Measurements from ENCODE around the gene CENPH. TPM values are rescaled to one million over a fixed set of nuclear protein-coding genes. Genes with fewer than 3 reads are reported as not detected.

Gene CENPH
- polyA plus RNA-seq, 1 donor from 2014 or later: 9.7 TPM

DNA sequence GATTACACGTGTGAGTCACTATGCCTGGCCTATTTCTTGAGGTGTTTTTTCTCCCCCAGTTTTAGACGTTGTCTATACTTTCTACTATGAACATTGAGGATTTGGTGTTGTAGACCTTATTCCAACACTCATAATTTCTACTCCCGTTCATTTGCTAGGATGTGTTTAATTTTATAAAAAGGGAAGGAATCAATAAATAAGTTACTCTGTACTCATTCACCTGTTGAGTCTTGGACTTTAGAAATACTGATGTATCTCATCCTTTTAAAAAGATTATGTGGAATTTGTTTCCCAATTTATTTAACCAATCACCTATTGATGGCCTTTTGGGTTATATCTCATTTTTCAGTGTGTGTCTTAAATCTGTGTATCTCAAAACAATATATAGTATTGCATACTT is 48.5 kb downstream of the CENPH start:
- H3K27me3 ChIP-seq (ENCODE audit: insufficient read depth, low read depth, low read length): no peaks in the 10 kb centered on the region
- no peak overlapping the region for H3K9ac ChIP-seq (ENCODE audit: low read length)
- no peak overlapping the region for H3K4me3 ChIP-seq (ENCODE audit: low read length)
- H3K9me2 ChIP-seq (ENCODE audit: insufficient read depth, low read length): no peaks in the 10 kb centered on the region
- TF ChIP-seq, protein P1, sequence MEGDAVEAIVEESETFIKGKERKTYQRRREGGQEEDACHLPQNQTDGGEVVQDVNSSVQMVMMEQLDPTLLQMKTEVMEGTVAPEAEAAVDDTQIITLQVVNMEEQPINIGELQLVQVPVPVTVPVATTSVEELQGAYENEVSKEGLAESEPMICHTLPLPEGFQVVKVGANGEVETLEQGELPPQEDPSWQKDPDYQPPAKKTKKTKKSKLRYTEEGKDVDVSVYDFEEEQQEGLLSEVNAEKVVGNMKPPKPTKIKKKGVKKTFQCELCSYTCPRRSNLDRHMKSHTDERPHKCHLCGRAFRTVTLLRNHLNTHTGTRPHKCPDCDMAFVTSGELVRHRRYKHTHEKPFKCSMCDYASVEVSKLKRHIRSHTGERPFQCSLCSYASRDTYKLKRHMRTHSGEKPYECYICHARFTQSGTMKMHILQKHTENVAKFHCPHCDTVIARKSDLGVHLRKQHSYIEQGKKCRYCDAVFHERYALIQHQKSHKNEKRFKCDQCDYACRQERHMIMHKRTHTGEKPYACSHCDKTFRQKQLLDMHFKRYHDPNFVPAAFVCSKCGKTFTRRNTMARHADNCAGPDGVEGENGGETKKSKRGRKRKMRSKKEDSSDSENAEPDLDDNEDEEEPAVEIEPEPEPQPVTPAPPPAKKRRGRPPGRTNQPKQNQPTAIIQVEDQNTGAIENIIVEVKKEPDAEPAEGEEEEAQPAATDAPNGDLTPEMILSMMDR (IDR thresholded peaks at IDR 0.05; ENCODE audit: poor library complexity, severe bottlenecking): no peak
- TF ChIP-seq SMC3 (conservative IDR thresholded peaks at IDR 0.05; ENCODE audit: poor library complexity) (no peak), TAF1 (IDR thresholded peaks at IDR 0.05; ENCODE audit: low read depth) (no peak), MXI1 (conservative IDR thresholded peaks at IDR 0.05; ENCODE audit: poor library complexity, severe bottlenecking) (no peak), RAD21 (conservative IDR thresholded peaks at IDR 0.05) (no peak), EZH2 (IDR thresholded peaks at IDR 0.05; ENCODE audit: borderline replicate concordance, insufficient read depth, low read length, poor library complexity, severe bottlenecking) (no peak), EP300 (conservative IDR thresholded peaks at IDR 0.05; ENCODE audit: poor library complexity, severe bottlenecking) (no peak), POLR2AphosphoS5 (IDR thresholded peaks at IDR 0.05) (no peak)
- TF ChIP-seq, protein P2, sequence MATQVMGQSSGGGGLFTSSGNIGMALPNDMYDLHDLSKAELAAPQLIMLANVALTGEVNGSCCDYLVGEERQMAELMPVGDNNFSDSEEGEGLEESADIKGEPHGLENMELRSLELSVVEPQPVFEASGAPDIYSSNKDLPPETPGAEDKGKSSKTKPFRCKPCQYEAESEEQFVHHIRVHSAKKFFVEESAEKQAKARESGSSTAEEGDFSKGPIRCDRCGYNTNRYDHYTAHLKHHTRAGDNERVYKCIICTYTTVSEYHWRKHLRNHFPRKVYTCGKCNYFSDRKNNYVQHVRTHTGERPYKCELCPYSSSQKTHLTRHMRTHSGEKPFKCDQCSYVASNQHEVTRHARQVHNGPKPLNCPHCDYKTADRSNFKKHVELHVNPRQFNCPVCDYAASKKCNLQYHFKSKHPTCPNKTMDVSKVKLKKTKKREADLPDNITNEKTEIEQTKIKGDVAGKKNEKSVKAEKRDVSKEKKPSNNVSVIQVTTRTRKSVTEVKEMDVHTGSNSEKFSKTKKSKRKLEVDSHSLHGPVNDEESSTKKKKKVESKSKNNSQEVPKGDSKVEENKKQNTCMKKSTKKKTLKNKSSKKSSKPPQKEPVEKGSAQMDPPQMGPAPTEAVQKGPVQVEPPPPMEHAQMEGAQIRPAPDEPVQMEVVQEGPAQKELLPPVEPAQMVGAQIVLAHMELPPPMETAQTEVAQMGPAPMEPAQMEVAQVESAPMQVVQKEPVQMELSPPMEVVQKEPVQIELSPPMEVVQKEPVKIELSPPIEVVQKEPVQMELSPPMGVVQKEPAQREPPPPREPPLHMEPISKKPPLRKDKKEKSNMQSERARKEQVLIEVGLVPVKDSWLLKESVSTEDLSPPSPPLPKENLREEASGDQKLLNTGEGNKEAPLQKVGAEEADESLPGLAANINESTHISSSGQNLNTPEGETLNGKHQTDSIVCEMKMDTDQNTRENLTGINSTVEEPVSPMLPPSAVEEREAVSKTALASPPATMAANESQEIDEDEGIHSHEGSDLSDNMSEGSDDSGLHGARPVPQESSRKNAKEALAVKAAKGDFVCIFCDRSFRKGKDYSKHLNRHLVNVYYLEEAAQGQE (IDR thresholded peaks at IDR 0.05; ENCODE audit: borderline replicate concordance): no peak
- H3K36me3 ChIP-seq (ENCODE audit: insufficient read depth, low read length): no peaks in the 10 kb centered on the region
- no peaks in the 10 kb centered on the region for H3F3A ChIP-seq (ENCODE audit: insufficient read depth, low read length, poor library complexity, severe bottlenecking)
- H3K9me3 ChIP-seq (ENCODE audit: low read length): no peaks in the 10 kb centered on the region
- H3K27ac ChIP-seq (ENCODE audit: low read length): no peak overlapping the region
- peaks cover 42% of the 10 kb centered on the region for H3K79me2 ChIP-seq (replicated peaks; ENCODE audit: insufficient read depth, low read length)
- no peak overlapping the region for H2AFZ ChIP-seq (ENCODE audit: low read depth, low read length)
- H3K4me2 ChIP-seq (ENCODE audit: low read length): no peak overlapping the region
- no peaks in the 10 kb centered on the region for H4K20me1 ChIP-seq (ENCODE audit: insufficient read depth)

DNA sequence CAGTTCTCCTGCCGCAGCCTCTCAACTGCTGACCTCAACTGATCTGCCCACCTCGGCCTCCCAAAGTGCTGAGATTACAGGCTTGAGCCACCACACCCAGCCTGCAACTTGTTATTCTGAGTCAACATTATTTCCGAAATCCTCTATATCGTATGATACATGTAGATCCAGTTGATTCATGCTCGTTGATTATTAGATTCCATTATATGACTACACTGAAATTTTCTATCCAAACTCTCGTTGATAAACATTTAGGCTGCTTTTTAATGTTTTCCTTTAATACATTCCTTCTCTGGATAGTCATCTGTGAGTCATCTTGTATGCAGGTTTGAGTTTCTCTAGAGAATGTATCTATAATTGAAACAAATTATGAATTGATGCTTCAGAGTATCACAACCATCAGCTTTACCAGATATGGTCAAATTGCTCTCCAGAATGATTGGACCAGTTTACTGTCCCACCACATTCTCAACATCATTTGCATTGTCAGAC is 49.4 kb downstream of the CENPH start:
- Histone ChIP-seq H3K4me2 (ENCODE audit: low read length) (no peak overlapping the region), H3K27ac (ENCODE audit: low read length) (no peak overlapping the region), H3K9ac (ENCODE audit: low read length) (no peak overlapping the region), H3K9me3 (ENCODE audit: low read length) (no peaks in the 10 kb centered on the region), H3K9me2 (ENCODE audit: insufficient read depth, low read length) (no peaks in the 10 kb centered on the region), H4K20me1 (ENCODE audit: insufficient read depth) (no peaks in the 10 kb centered on the region), H2AFZ (ENCODE audit: low read depth, low read length) (no peak overlapping the region), H3K79me2 (replicated peaks; ENCODE audit: insufficient read depth, low read length) (peaks cover 42% of the 10 kb centered on the region), H3K36me3 (ENCODE audit: insufficient read depth, low read length) (no peaks in the 10 kb centered on the region), H3F3A (ENCODE audit: insufficient read depth, low read length, poor library complexity, severe bottlenecking) (no peaks in the 10 kb centered on the region), H3K4me3 (ENCODE audit: low read length) (no peak overlapping the region), H3K27me3 (ENCODE audit: insufficient read depth, low read depth, low read length) (no peaks in the 10 kb centered on the region)
- TF ChIP-seq, protein P1 (IDR thresholded peaks at IDR 0.05; ENCODE audit: poor library complexity, severe bottlenecking): no peak
- TF ChIP-seq EP300 (conservative IDR thresholded peaks at IDR 0.05; ENCODE audit: poor library complexity, severe bottlenecking) (no peak), SMC3 (conservative IDR thresholded peaks at IDR 0.05; ENCODE audit: poor library complexity) (no peak), RAD21 (conservative IDR thresholded peaks at IDR 0.05) (no peak), TAF1 (IDR thresholded peaks at IDR 0.05; ENCODE audit: low read depth) (no peak), POLR2AphosphoS5 (IDR thresholded peaks at IDR 0.05) (no peak), MXI1 (conservative IDR thresholded peaks at IDR 0.05; ENCODE audit: poor library complexity, severe bottlenecking) (no peak), EZH2 (IDR thresholded peaks at IDR 0.05; ENCODE audit: borderline replicate concordance, insufficient read depth, low read length, poor library complexity, severe bottlenecking) (no peak)
- TF ChIP-seq, protein P2 (IDR thresholded peaks at IDR 0.05; ENCODE audit: borderline replicate concordance): no peak
